ENCODE data around the gene PRR23B.

The PRR23B gene

GRCh38 chr3:138976047-138976446 lies 44.7 kb downstream of the PRR23B start:
- no peaks in the 10 kb centered on the region; the same call in 1 of the 2 replicates for H3K9me3 ChIP-seq
- no peaks in the 10 kb centered on the region for H3K27me3 ChIP-seq
- no peaks in the 10 kb centered on the region for H3K36me3 ChIP-seq
- H3K4me1 ChIP-seq, result no peaks in the 10 kb centered on the region
- DNase-seq, result no peak
- H3K4me3 ChIP-seq (ENCODE audit: low read depth, low read length), result no peak overlapping the region
- no peak for TF ChIP-seq CTCF (IDR thresholded peaks at IDR 0.05; ENCODE audit: low read depth, low read length)

GRCh38 chr3:138975351-138975750 lies 45.4 kb downstream of the PRR23B start:
- no peaks in the 10 kb centered on the region for H3K27me3 ChIP-seq
- no peaks in the 10 kb centered on the region for H3K4me1 ChIP-seq
- no peaks in the 10 kb centered on the region for H3K36me3 ChIP-seq
- H3K9me3 ChIP-seq, result no peaks in the 10 kb centered on the region; the same call in 1 of the 2 replicates
- TF ChIP-seq CTCF (IDR thresholded peaks at IDR 0.05; ENCODE audit: low read depth, low read length), result no peak
- no peak overlapping the region for H3K4me3 ChIP-seq (ENCODE audit: low read depth, low read length)
- no peak for DNase-seq

- Histone ChIP-seq H3K36me3 (no peaks in the 10 kb centered on the region), H3K27me3 (no peaks in the 10 kb centered on the region)
These were observed 46.3 kb downstream of the PRR23B start for GRCh38 chr3:138974462-138974861.

GRCh38 chr3:138972941-138973340 lies 47.8 kb downstream of the PRR23B start:
- DNase-seq, result no peak
- no peak for TF ChIP-seq CTCF (IDR thresholded peaks at IDR 0.05; ENCODE audit: low read depth, low read length)
- H3K4me1 ChIP-seq, result no peaks in the 10 kb centered on the region
- no peak overlapping the region for H3K4me3 ChIP-seq (ENCODE audit: low read depth, low read length)
- no peaks in the 10 kb centered on the region for H3K27me3 ChIP-seq
- H3K36me3 ChIP-seq, result no peaks in the 10 kb centered on the region
- H3K9me3 ChIP-seq, result no peaks in the 10 kb centered on the region; the same call in 1 of the 2 replicates

More at GRCh38 chr3:138974462-138974861, 46.3 kb downstream of the PRR23B start:
- H3K9me3 ChIP-seq, result no peaks in the 10 kb centered on the region; the same call in 1 of the 2 replicates
- no peak for DNase-seq
- no peak for TF ChIP-seq CTCF (IDR thresholded peaks at IDR 0.05; ENCODE audit: low read depth, low read length)
- H3K4me3 ChIP-seq (ENCODE audit: low read depth, low read length), result no peak overlapping the region
- H3K4me1 ChIP-seq, result no peaks in the 10 kb centered on the region

GRCh38 chr3:138971766-138972320 lies 48.9 kb downstream of the PRR23B start:
- Histone ChIP-seq H3K36me3 (no peaks in the 10 kb centered on the region), H3K27me3 (no peaks in the 10 kb centered on the region), H3K4me3 (ENCODE audit: low read depth, low read length) (no peak overlapping the region), H3K9me3 (no peaks in the 10 kb centered on the region), H3K4me1 (no peaks in the 10 kb centered on the region)
- no peak for TF ChIP-seq CTCF (IDR thresholded peaks at IDR 0.05; ENCODE audit: low read depth, low read length)
- DNase-seq, result no peak
